SK-N-MC (cell line): ENCODE results near the gene SLC4A1AP.

Experiments used
- EZH2 ChIP-seq: fragments of 200-600 bp; sonication (generic); IDR thresholded peaks from one replicate; pipeline ENCODE4 v1.6.1; 2017; ENCODE audit warnings: antibody characterized with exemption
- FOXP2 ChIP-seq: optimal IDR thresholded peaks from 2 replicates; pipeline ENCODE3; 2011; ENCODE audit warnings: mild to moderate bottlenecking, moderate library complexity; ENCODE audit not compliant: insufficient read depth; ENCODE audit errors: extremely low read length, control extremely low read depth
- POLR2AphosphoS5 ChIP-seq: IDR thresholded peaks from 2 replicates; pipeline ENCODE4 v1.6.1; 2012; ENCODE audit warnings: mild to moderate bottlenecking, low read depth, low read length, borderline replicate concordance

DNA sequence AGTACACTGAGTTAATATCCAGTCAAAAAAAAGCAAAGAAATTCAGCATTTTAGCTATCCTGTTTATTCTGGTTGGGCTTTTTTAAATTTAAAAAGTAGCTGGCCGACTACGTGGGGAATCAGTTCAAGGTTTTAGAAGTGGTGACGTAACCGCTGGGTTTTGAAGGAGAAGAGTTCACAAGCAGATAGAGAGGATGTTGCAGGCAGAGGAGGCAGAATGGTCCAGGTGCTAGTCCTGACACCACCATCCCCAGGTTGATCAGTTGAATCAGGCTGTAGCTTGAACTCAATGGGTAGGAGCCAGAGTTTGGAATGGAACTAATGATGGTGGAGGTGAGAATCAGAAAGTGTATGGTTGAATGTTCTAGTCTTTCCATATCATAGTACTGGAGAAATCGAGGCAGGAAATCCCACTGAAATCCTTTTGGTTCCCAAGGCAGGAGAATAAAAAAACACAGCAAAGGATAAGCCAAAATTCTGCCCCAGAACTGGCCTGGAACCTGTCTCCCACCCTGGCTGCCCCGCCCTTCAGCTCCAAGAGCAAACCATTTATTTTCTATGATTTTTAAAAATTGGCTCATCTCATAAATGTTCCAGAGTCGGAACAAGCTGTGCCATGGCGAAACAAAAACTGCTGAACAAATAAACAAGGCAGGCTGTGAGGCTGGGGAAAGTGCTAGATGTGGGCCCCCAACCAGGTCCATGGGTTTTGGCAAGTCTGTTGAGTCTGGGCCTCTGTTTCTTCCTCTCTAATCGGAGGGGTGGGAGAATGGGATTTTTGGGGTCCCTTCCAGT, 44.0 kb downstream of the SLC4A1AP start:
- TF ChIP-seq EZH2 = no peak
- TF ChIP-seq POLR2AphosphoS5 = no peak
- TF ChIP-seq FOXP2 = no peak
